Choroid plexus epithelial cell (primary cell): ENCODE results near the gene C1orf232.
A peak's percentile ranks its signal among the peaks of the same experiment; 100 is the strongest.

Experiments used
- DNase-seq: peaks from one replicate; pipeline ENCODE4 v3.0.0-alpha.2; 2010; ENCODE audit warnings: low read depth
- H3K4me3 ChIP-seq: 2 replicates; pipeline ENCODE4 v1.5.1; 2011; ENCODE audit warnings: low read depth, mild to moderate bottlenecking, control low read depth, low read length, moderate library complexity
- TF ChIP-seq, protein P1 (sequence below): conservative IDR thresholded peaks from 2 replicates; pipeline ENCODE4 v1.5.1; 2011; ENCODE audit warnings: low read depth, mild to moderate bottlenecking, control low read depth, inconsistent platforms, low read length, moderate library complexity

The C1orf232 gene

DNA sequence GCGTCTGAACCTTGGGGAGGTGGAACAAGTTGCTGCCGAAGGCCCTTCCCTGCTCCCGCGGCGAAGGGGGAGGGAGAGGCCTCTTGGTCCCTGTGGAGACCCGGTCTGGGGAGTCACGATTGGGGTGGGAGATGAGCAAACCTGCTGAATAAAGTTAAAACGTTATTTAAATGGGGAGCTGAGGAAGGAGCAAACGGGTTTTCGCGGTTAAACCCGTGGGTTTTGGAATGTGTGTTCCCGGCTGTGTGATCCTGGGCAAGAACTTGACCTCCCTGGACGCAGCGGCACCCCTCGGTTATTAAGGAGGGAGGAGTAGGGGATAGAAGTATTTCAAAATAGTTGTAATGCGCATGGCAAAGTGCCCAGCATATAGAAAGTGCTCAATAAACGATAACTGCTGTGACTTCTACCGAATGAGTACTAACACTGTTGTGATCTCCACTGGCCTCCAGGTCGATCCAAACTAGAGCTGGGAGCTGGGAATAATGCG, 6.5 kb downstream of the C1orf232 start:
- no peak for DNase-seq
- peak overlapping the region; percentile 42 for H3K4me3 ChIP-seq
- TF ChIP-seq, protein P1, sequence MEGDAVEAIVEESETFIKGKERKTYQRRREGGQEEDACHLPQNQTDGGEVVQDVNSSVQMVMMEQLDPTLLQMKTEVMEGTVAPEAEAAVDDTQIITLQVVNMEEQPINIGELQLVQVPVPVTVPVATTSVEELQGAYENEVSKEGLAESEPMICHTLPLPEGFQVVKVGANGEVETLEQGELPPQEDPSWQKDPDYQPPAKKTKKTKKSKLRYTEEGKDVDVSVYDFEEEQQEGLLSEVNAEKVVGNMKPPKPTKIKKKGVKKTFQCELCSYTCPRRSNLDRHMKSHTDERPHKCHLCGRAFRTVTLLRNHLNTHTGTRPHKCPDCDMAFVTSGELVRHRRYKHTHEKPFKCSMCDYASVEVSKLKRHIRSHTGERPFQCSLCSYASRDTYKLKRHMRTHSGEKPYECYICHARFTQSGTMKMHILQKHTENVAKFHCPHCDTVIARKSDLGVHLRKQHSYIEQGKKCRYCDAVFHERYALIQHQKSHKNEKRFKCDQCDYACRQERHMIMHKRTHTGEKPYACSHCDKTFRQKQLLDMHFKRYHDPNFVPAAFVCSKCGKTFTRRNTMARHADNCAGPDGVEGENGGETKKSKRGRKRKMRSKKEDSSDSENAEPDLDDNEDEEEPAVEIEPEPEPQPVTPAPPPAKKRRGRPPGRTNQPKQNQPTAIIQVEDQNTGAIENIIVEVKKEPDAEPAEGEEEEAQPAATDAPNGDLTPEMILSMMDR, result no peak

DNA sequence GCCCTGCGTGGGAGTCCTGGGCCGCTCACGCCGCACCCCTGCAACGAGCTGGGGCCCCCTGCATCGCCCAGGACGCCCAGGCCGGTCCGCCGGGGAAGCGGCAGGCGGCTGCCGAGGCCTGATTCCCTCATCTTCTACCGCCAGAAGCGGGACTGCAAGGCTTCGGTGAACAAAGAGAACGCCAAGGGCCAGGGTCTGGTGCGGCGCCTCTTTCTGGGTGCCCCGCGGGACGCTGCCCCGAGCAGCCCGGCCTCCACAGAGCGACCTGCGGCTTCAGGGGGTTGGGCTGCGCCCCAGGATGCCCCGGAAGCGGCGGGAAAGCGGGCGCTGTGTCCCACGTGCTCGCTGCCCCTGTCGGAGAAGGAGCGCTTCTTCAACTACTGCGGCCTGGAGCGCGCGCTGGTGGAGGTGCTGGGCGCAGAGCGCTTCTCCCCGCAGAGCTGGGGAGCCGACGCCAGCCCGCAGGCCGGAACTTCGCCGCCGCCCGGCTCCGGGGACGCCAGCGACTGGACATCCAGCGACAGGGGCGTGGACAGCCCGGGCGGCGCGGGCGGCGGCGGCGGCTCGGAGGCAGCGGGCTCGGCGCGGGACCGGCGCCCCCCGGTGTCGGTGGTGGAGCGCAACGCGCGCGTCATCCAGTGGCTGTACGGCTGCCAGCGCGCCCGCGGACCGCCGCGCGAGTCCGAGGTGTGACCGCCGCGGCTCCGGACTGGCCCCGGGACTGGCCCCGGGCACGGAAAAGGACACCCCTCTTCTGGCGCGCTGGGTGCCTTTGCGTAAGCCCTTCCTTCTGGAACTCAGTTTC, 7.1 kb downstream of the C1orf232 start:
- TF ChIP-seq, protein P1, result no peak
- H3K4me3 ChIP-seq, result peak overlapping the region; percentile 42
- peak; percentile 55 for DNase-seq

DNA sequence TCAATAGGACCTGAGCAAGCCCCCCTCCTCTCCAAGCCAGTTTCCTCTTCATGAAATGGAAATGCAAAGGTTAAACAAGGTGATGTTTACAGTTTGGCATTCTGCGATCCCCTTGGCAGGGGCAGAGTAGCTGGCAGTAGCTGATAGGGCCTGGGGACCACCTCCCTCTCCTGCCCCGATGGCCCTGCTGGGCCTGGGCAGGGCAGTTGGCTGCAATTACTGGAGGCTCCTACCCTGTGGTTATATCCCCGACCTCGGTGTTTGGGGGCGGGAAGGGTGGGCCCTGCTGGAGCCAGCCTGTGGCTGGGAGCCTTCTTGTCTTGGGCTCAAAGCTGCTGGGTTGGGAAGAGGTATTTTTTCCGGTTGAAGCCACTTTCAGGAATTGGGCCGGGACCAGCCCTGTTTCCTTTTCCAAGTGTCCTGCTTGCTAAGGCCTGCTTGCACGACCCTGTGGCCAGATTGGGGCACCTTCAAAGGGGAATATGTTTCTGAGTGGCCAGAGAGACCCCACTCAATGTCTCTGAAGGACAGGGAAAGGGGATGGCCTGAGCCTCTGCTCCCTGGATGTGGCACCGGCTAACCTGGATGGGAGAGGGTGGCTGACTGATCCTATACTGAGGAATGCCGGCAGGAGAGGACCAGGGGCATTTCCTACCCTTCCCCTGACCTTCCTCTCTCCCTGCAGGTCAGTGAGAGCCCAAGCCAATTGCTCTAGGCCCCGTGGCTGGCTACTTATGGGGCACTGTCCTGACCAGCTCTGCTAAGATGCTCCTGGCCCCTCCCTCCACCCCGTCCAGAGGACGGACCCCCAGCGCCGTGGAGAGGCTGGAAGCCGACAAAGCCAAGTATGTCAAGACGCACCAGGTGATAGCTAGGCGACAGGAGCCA, 8.0 kb downstream of the C1orf232 start:
- TF ChIP-seq, protein P1, result no peak
- no peak for DNase-seq
- H3K4me3 ChIP-seq, result peak overlapping the region; percentile 42

DNA sequence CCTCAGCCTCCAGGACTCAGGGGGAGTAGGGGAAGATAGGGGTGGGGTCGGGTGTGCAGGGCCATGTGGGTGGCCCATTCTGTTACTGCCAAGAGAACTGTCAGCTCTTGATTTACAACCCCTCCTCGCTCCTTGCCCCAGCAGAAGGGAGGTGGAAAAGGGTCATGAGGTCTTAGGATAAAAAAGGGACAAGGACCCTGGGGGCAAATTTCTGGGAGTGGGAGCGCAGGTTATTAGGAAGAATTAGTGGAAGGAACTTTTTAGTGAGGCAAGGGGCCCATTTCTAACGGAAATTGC, 9.1 kb downstream of the C1orf232 start:
- TF ChIP-seq, protein P1, result no peak
- no peak for DNase-seq
- no peak overlapping the region for H3K4me3 ChIP-seq

DNA sequence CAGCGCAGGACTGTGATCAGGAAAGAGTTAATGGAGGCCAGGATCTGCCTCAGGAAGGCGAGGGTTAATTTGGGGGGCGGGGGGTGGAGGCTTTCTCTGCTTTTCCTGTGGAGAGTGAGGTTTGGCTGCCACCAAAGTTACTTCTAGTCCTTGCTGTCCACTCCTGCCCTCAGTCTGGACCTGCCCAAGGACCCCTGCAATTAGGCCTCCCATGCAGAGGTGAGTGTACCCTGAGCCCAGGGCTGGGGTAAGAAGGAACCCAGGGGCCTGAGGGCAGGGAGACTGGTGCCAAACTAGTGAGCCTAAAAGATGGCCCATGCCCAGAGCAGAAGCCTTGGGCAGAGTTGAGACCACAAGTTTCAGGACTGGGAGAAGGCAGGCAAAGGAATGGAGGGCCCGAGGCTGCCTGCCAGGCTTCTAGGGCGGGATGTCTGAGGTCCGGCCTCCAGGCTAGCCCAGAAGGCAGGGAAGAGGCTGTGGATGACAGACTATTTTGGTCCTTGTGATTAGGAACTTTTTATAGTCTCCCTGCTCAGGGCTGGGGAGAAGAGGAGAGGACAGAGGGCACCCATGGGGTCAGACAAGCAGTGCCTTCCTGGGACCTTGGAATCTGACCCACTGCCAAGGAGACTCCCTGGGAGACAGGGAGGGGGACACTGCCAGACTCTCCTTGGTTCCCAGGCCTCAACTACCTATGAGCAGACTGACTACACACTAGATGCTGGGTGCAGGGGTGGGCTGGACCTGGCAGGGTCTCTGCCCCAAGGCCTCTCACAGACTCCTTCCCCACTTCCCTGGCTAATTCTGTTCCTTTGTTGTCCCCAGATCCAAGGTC, 9.6 kb downstream of the C1orf232 start, which contains the start of gene FAM110D:
Gene FAM110D, plus strand, starts transcription at position 172 of the 835 bp plus-strand sequence. CDS start 2,213 bp downstream, outside the sequence.
- TF ChIP-seq, protein P1, result no peak
- DNase-seq, result no peak
- no peak within 1 kb of the TSS for H3K4me3 ChIP-seq

DNA sequence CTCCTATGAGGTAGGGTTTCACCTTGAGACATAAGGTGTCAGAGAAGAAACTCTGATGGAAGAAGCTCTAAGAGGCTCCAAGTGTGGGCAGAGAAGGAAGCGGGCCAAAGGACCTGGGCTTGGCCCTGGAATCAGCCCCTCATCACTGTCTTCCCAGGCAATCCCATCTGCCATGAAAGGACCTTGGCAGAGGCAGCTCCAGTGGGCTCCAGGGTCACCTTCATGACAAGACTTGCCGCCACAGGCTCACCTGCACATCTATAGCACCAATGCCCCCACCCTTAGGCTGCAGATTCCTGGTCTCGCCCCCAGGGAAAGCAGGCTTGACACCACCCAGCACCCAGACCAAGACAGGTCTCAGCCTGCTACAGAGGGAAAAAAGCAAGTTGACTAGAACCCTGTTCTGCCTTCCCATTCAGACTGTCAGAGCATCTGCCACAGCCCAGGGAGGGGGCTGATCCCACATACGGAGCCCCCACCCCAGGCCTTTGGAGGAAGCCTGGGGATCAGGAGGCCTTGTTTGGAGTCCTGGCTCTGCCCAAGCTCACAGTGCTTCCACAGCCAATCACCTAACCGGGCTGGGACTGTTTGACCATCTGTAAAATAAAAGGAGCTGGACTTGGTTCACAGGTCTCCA, 10.4 kb downstream of the C1orf232 start:
- TF ChIP-seq, protein P1, result no peak
- H3K4me3 ChIP-seq, result no peak overlapping the region
- DNase-seq, result no peak
